ENCODE results near the gene BEGAIN.

The BEGAIN gene

DNA sequence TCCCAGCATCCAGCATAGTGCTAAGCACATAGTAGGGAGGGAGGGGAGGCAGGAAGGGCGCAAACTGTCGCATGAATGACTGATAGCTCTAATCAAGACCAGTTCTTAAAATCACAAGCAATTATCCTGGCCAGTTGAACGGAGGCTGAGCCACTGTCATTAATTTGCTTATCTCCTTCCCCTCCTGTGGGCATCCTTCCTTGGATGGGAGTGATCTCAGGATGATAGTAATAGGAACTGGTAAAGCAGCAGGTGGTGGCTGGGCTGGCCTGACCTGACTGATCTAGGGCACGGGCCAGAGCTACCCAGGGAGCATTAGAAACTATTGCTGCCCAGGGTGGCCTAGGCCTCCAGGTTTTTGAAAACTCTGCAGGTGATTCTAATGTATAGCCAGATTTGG, 97.0 kb downstream of the BEGAIN start:
- in situ Hi-C loops (cut with HindIII; ENCODE audit: low sequenced_read_pairs) = no loop called here
- TF ChIP-seq, protein P1, sequence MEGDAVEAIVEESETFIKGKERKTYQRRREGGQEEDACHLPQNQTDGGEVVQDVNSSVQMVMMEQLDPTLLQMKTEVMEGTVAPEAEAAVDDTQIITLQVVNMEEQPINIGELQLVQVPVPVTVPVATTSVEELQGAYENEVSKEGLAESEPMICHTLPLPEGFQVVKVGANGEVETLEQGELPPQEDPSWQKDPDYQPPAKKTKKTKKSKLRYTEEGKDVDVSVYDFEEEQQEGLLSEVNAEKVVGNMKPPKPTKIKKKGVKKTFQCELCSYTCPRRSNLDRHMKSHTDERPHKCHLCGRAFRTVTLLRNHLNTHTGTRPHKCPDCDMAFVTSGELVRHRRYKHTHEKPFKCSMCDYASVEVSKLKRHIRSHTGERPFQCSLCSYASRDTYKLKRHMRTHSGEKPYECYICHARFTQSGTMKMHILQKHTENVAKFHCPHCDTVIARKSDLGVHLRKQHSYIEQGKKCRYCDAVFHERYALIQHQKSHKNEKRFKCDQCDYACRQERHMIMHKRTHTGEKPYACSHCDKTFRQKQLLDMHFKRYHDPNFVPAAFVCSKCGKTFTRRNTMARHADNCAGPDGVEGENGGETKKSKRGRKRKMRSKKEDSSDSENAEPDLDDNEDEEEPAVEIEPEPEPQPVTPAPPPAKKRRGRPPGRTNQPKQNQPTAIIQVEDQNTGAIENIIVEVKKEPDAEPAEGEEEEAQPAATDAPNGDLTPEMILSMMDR (IDR thresholded peaks at IDR 0.05; ENCODE audit: low read depth, low read length) = no peak
- no peak overlapping the region for H3K4me3 ChIP-seq (ENCODE audit: low read depth, low read length)
- DNase-seq (ENCODE audit: low read depth, low spot score) = no peak

DNA sequence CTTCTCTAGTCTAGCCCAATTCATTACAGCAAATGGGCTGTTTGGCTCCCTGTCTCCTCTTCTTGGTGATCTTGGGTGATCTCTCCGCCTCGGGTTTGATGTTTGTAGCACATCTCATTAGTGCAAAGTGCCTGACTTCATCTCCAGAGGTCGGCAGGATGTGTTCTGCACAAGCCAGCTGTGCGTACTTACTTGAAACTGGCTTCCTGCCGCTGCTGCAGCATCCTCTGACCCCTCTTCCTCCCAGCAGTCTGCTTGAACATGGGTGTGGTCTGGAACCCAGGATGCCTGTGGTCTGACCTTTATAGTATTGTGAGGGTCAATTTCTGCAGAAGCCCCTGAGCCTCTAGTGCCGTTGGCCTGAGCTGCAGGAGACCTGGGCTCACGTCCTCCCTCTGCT, 99.2 kb downstream of the BEGAIN start:
- in situ Hi-C loops (cut with HindIII; ENCODE audit: low sequenced_read_pairs) = no loop called here
- TF ChIP-seq, protein P1 (IDR thresholded peaks at IDR 0.05; ENCODE audit: low read depth, low read length) = no peak
- peak; percentile 38 for DNase-seq (ENCODE audit: low read depth, low spot score)
- H3K4me3 ChIP-seq (ENCODE audit: low read depth, low read length) = no peak overlapping the region

DNA sequence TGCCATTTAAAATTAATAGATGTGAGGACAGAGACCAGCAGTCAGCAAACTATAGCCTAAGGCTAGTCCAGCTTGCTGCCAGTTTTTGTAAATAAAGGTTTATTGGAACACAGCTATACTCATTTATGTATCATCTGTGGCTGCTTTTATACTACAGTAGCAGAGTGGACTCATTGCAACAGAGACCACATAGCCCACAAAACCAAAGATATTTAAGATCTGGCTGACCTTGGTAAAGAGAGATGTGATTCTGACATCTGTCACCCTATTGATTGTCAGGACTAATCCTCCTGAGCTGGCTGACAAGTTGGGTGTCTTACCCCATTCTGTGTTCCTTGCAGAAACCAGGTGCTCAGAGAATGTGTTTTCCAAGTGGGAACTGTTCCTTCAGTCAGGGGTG, 99.9 kb downstream of the BEGAIN start:
- DNase-seq (ENCODE audit: low read depth, low spot score) = no peak
- in situ Hi-C loops (cut with HindIII; ENCODE audit: low sequenced_read_pairs) = no loop called here

More for the DNA sequence above, 99.9 kb downstream of the BEGAIN start:
- no peak overlapping the region for H3K4me3 ChIP-seq (ENCODE audit: low read depth, low read length)
- TF ChIP-seq, protein P1 (IDR thresholded peaks at IDR 0.05; ENCODE audit: low read depth, low read length) = no peak
